Transverse colon (tissue), 4 donors: ENCODE results near the gene PTBP1.

ENCODE experiments used
- CTCF ChIP-seq, 5 experiments: fragments of 200-600 bp in 3 of 5; fragments of 450-650 bp in 2 of 5; sonication (generic) in 3 of 5; IDR thresholded peaks; 1 replicate in 2 of 5; 2 replicates in 3 of 5; pipeline ENCODE4 v1.5.1; 2016 to 2017; ENCODE audit warnings: antibody characterized with exemption in 5 of 5, inconsistent platforms in 3 of 5, mild to moderate bottlenecking in 2 of 5, moderate library complexity in 1 of 5
- EP300 ChIP-seq: sonication (generic); formaldehyde crosslinking; IDR thresholded peaks from one replicate; pipeline ENCODE4 v1.6.1; 2017; ENCODE audit warnings: antibody characterized with exemption, low read depth
- POLR2A ChIP-seq: fragments of 450-650 bp; IDR thresholded peaks from one replicate; pipeline ENCODE4 v1.6.1; 2016; ENCODE audit warnings: antibody characterized with exemption, mild to moderate bottlenecking, moderate library complexity
- POLR2AphosphoS5 ChIP-seq, 3 donors: sonication (generic); formaldehyde crosslinking; IDR thresholded peaks; one replicate each; pipeline ENCODE4 v1.6.1; 2016; ENCODE audit warnings: antibody characterized with exemption in 3 of 3

GRCh38 chr19:799076-799881 lies 2.0 kb downstream of the PTBP1 start:
- TF ChIP-seq EP300: no peak
- no peak for TF ChIP-seq CTCF (IDR thresholded peaks at IDR 0.05)
- no peak for TF ChIP-seq POLR2A
- no peak for TF ChIP-seq POLR2AphosphoS5 (IDR thresholded peaks at IDR 0.05)
